Ectodermal cell (in vitro differentiated cells): ENCODE results near the gene PIR. TPM values are rescaled to one million over a fixed set of nuclear protein-coding genes. Genes with fewer than 3 reads are reported as not detected.

Experiments
- H3K27ac ChIP-seq: 2 replicates; pipeline ENCODE4 v1.7.0; 2013; ENCODE audit warnings: mild to moderate bottlenecking, low read depth, low read length; ENCODE audit not compliant: insufficient read depth, poor library complexity, severe bottlenecking
- H3K27me3 ChIP-seq: 2 replicates; pipeline ENCODE4 v1.7.0; 2013; ENCODE audit warnings: mild to moderate bottlenecking, low read length; ENCODE audit not compliant: insufficient read depth, control insufficient read depth, poor library complexity, severe bottlenecking
- H3K36me3 ChIP-seq: one replicate; pipeline ENCODE4 v1.7.0; 2013; ENCODE audit warnings: low read length; ENCODE audit not compliant: control insufficient read depth, insufficient read depth
- H3K4me1 ChIP-seq: one replicate; pipeline ENCODE4 v1.7.0; 2013; ENCODE audit warnings: low read length; ENCODE audit not compliant: control insufficient read depth, insufficient read depth
- H3K4me3 ChIP-seq: 2 replicates; pipeline ENCODE4 v1.7.0; 2013; ENCODE audit warnings: low read depth, low read length, control low read depth; ENCODE audit not compliant: insufficient read depth
- H3K9me3 ChIP-seq: 2 replicates; pipeline ENCODE4 v1.7.0; 2013; ENCODE audit warnings: mild to moderate bottlenecking, low read length, moderate library complexity; ENCODE audit not compliant: control insufficient read depth
- WGBS, 2 experiments: methylation state at CpG; one replicate each; pipeline ENCODE4 v1.1.7; 2013; ENCODE audit warnings: missing lambda C conversion rate in 2 of 2; 5-methylcytosine and 5-hydroxymethylcytosine counted together
- polyA plus RNA-seq, 4 experiments: library from polyadenylated mRNA; stranded (reverse); fragments of 50-300 nt; gene quantifications; one replicate each; pipeline ENCODE4 v1.2.3, GENCODE V29; 2013

PIR gene
- polyA plus RNA-seq (2013, experiment 1 of 4): 27.4 TPM
- polyA plus RNA-seq (2013, experiment 2 of 4): 24.4 TPM
- polyA plus RNA-seq (2013, experiment 3 of 4): 18.2 TPM
- polyA plus RNA-seq (2013, experiment 4 of 4): 19.5 TPM

DNA sequence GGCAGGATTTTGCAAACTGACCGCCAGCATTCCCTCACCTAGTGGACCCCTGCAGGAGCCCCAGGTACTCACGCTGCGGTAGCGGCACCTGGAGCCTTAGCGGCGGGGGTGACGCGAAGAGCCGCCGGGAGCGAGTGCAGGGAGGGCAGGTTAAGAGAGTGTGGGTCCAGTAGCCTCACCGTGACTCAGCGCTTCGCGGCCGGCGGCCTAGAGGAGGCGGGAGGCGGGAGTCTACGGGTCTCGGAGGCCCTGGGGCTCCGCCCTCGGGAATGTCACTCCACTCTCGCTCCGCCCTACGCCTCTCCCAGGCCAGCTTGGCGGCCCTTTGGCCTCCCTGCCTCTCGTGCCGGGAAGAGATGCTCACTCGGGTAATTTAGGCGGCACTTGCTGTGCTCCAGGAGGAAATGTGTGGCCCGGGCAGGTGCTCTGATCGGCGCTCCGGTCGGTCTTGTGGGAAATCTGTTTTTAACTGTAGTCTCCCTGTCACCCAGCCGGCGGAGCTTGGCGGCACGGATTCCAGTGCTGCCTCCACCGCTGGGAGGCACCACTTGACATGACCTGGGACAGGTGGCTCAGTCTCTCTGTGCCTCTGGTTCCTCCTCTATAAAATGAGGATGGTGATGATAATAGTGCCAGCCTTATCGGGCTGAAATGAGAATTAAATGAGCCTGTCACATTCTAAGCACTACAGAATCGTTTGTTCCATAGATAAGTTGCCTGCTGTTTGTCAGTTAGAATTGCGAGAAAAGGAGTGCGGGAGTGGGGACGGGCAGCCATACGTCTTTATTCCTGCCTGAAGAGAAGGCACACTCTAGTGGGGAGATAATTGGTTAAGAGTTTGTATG is at the start of gene PIR:
PIR (minus strand) TSS at position 216 of the 845 bp plus-strand sequence. CDS start 2,076 bp downstream, outside the sequence.
- 5 to 6% methylated on average over 46 to 47 of the region's 47 CpGs for WGBS, 2 experiments
- Histone ChIP-seq H3K27ac (peak within 1 kb of the TSS; percentile 26), H3K27me3 (no peaks in the 10 kb centered on the region), H3K9me3 (no peaks in the 10 kb centered on the region), H3K4me3 (peak within 1 kb of the TSS; percentile 57), H3K4me1 (no peaks in the 10 kb centered on the region), H3K36me3 (no peaks in the 10 kb centered on the region)

DNA sequence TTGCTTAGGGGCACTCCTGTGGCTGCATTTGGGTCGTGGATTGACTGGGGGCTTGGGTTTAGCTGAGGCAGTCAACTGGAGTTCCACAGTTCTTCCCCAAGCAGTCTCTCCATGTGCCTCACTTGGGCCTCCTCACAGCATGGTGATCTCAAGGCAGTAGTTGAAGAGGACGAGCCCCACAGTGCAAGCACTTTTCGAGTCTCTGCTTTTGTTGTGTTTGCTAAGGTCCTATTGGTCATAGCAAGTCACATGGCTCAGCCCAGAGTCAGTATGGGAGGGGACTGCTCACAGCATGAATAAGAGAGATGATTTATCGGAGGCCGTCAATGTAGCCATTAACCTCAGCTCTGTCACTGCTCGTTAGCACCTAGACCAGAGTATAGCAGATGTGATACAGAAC is 37.2 kb upstream of the PIR start:
- Histone ChIP-seq H3K27me3 (no peaks in the 10 kb centered on the region), H3K27ac (no peak overlapping the region), H3K36me3 (no peaks in the 10 kb centered on the region), H3K9me3 (no peaks in the 10 kb centered on the region), H3K4me1 (no peaks in the 10 kb centered on the region), H3K4me3 (no peak overlapping the region)
- WGBS, 2 experiments: 83 to 88% methylated on average over 5 to 6 of the region's 6 CpGs

DNA sequence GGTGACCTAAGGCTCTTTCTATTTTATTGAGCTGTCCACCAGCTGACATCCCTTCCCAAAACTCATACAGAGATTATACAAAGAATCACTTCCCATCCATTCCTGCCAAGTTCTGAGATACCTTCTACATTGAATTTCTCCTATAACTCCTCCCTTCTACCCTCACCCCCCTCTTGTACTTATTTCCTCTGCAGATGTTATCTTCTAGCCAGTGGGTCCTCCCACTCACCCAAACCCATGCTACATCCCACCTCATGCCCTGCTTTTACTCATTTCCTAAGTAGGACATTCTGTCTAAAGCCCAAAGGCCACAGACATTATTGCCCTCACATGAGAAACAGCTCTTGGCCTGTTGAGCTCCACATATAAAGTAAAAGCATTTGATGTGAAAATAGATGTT is 36.0 kb upstream of the PIR start:
- H3K4me1 ChIP-seq: no peaks in the 10 kb centered on the region
- H3K27me3 ChIP-seq: no peaks in the 10 kb centered on the region
- no peaks in the 10 kb centered on the region for H3K36me3 ChIP-seq
- no peaks in the 10 kb centered on the region for H3K9me3 ChIP-seq
- no peak overlapping the region for H3K4me3 ChIP-seq
- no peak overlapping the region for H3K27ac ChIP-seq

GRCh38 chrX:15525664-15526416 is 32.7 kb upstream of the PIR start:
- Histone ChIP-seq H3K27me3 (no peaks in the 10 kb centered on the region), H3K4me3 (no peak overlapping the region), H3K36me3 (no peaks in the 10 kb centered on the region), H3K4me1 (no peaks in the 10 kb centered on the region), H3K9me3 (no peaks in the 10 kb centered on the region), H3K27ac (no peak overlapping the region)
- 89 to 93% methylated on average over 4 to 8 of the region's 8 CpGs for WGBS, 2 experiments

DNA sequence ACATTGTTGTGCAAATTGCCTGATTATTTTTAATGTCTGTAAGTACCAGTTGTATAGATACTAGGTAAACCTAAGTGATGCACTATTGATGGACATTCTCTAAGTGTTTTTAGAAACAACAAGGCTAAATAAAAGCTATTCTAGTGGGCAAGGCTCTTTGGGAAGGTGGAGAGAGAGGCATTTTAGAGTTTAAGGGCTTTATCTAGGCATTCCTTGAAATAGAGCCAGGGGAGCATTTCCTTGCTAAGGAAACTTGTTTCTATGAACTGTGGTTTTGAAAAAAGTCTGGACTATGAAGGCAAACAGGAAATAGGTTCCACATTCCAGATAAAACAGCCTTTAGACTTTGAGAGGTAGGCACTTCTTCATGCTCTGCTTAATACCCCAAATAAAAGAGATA is 31.3 kb upstream of the PIR start:
- H3K36me3 ChIP-seq: no peaks in the 10 kb centered on the region
- no peak overlapping the region for H3K27ac ChIP-seq

DNA sequence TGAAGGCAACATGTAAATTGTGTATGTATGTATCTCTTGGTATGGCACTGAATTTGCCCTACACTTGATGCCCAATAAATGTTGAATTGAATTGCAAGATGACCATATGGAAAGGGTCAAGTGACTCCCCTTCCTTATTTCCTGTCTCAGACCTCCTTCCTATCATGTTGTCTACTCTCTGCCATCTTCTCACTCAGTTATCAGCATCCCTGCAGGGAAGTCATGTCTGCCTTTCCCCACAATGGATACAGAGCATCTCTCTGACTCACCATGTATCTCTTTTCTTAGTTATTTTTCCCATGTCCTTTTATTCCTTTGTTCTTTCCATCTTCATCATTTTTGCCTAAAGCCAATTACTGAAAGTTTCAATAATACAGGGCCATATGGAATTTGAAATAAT is 30.0 kb upstream of the PIR start:
- Histone ChIP-seq H3K9me3 (no peaks in the 10 kb centered on the region), H3K36me3 (no peaks in the 10 kb centered on the region)

More for the DNA sequence above, 31.3 kb upstream of the PIR start:
- Histone ChIP-seq H3K4me3 (no peak overlapping the region), H3K9me3 (no peaks in the 10 kb centered on the region), H3K27me3 (no peaks in the 10 kb centered on the region), H3K4me1 (no peaks in the 10 kb centered on the region)

DNA sequence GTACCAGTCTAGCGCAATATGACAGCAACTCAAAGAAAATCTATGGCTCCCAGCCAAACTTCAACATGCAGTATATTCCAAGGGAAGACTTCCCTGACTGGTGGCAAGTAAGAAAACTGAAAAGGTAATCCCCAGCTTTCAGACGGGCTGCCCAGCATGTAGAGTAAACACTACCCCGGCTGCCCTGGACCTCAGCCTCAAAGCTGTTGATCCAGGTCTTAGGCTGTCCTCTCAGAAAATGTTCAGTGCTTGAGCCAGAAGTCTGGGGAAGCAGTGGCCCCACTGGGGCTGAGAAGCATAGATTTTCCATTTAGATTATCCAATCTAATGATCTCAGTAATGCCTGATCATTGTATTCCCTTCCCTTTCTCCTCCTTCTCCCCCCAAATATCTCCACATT is 29.3 kb upstream of the PIR start:
- Histone ChIP-seq H3K9me3 (no peaks in the 10 kb centered on the region), H3K27me3 (no peaks in the 10 kb centered on the region), H3K4me1 (no peaks in the 10 kb centered on the region), H3K4me3 (no peak overlapping the region), H3K27ac (no peak overlapping the region), H3K36me3 (no peaks in the 10 kb centered on the region)
- WGBS, 2 experiments: 88 to 92% methylated on average over 3 of the region's 3 CpGs

More for the DNA sequence above, 30.0 kb upstream of the PIR start:
- Histone ChIP-seq H3K27me3 (no peaks in the 10 kb centered on the region), H3K27ac (no peak overlapping the region), H3K4me1 (no peaks in the 10 kb centered on the region), H3K4me3 (no peak overlapping the region)

DNA sequence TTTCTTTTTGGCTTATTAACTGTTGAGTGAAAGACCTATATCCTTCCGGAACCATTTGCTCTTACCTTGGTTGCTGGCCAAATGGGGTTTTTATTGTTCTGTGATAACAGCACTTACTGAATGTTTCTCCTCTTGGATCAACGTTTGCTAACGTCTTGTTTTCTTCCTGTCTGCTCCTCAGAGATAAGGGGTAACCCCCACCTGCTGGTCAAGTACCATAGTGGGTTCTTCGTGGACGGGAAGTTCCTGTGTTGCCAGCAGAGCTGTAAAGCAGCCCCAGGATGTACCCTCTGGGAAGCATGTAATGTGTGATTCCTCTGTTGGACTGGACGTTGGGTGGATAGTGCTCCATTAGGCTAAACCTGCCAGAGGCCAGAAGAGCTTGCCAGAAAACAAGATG is 22.8 kb upstream of the PIR start:
- H3K27me3 ChIP-seq: no peaks in the 10 kb centered on the region
- no peaks in the 10 kb centered on the region for H3K4me1 ChIP-seq
- H3K36me3 ChIP-seq: no peaks in the 10 kb centered on the region
- H3K9me3 ChIP-seq: no peaks in the 10 kb centered on the region
- H3K27ac ChIP-seq: no peak overlapping the region
- H3K4me3 ChIP-seq: no peak overlapping the region
- WGBS, 2 experiments: 80 to 83% methylated on average over 5 to 6 of the region's 6 CpGs

DNA sequence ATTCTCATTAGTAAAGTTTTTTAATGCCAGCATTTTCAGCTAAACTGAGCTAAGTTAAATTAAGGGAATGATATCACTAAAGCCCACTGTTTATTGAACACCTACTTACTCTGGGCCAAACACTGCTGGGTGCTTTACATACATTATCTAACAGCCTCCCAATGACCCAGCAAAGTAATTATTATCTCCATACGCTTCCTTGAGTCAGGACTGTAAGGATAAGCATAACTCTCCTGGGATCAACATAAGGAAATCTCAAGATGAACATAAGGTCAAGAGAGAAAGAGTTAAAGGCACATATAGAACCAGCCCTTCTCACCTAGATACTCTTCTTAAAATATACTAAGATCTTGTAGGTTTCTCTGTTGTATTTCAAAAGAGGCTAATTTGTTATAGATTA is 21.1 kb upstream of the PIR start:
- Histone ChIP-seq H3K4me1 (no peaks in the 10 kb centered on the region), H3K4me3 (no peak overlapping the region), H3K27ac (no peak overlapping the region), H3K27me3 (no peaks in the 10 kb centered on the region), H3K9me3 (no peaks in the 10 kb centered on the region), H3K36me3 (no peaks in the 10 kb centered on the region)
- WGBS, 2 experiments: 90 to 100% methylated on average over 1 of the region's 1 CpG

- H3K27ac ChIP-seq: no peak overlapping the region
- no peak overlapping the region for H3K4me3 ChIP-seq
- H3K4me1 ChIP-seq: no peaks in the 10 kb centered on the region
- H3K27me3 ChIP-seq: no peaks in the 10 kb centered on the region
- WGBS, 2 experiments: 90 to 92% methylated on average over 2 to 3 of the region's 4 CpGs
- H3K36me3 ChIP-seq: no peaks in the 10 kb centered on the region
- H3K9me3 ChIP-seq: no peaks in the 10 kb centered on the region
These were observed 19.4 kb upstream of the PIR start for GRCh38 chrX:15512401-15512965.
